PC-9 (cell line): ENCODE results near the gene ARFIP1. TPM values are rescaled to one million over a fixed set of nuclear protein-coding genes. Genes with fewer than 3 reads are reported as not detected.

ENCODE experiments used
- BruUV-seq: library from RNA; stranded (reverse); fragments of 400-500 nt; replicated peaks from 2 replicates; lab custom pipeline; 2021; lab: Mats Ljungman, UMichigan
- CTCF ChIA-PET: fragments of 300-600 bp; sonication (Branson Sonifier 250); formaldehyde crosslinking; loops from one replicate; lab custom pipeline; 2022; ENCODE audit warnings: antibody characterized with exemption; lab: Charles Lee
- POLR2A ChIA-PET: fragments of 300-600 bp; sonication (Branson Sonifier 250); formaldehyde crosslinking; loops from one replicate; lab custom pipeline; 2022; ENCODE audit warnings: antibody characterized with exemption; ENCODE audit not compliant: unreplicated experiment; lab: Charles Lee
- DNase-seq, 2 experiments: peaks; one replicate each; pipeline versions ENCODE4 v3.0.0 to v3.0.0-alpha.2; 2015 to 2022; ENCODE audit warnings: mixed read lengths in 1 of 2
- H2AFZ ChIP-seq: fragments of 200-600 bp; sonication (generic); 2 replicates; pipeline ENCODE4 v1.8.1; 2017; ENCODE audit warnings: antibody characterized with exemption
- H3F3A ChIP-seq: fragments of 200-600 bp; sonication (generic); 2 replicates; pipeline ENCODE4 v1.8.1; 2017; ENCODE audit warnings: antibody characterized with exemption, mild to moderate bottlenecking, low read depth; ENCODE audit not compliant: insufficient read depth
- H3K27ac ChIP-seq: fragments of 200-600 bp; sonication (generic); 2 replicates; pipeline ENCODE4 v1.6.1; 2016; ENCODE audit warnings: mixed run types
- H3K27me3 ChIP-seq: fragments of 200-600 bp; sonication (generic); 2 replicates; pipeline ENCODE4 v1.6.1; 2016; ENCODE audit warnings: low read depth, mixed run types; ENCODE audit not compliant: insufficient read depth
- H3K36me3 ChIP-seq: fragments of 200-600 bp; sonication (generic); 2 replicates; pipeline ENCODE4 v1.6.1; 2016; ENCODE audit warnings: low read depth, mixed run types
- H3K4me1 ChIP-seq: fragments of 200-600 bp; sonication (generic); replicated peaks from 2 replicates; pipeline ENCODE4 v1.6.1; 2016; ENCODE audit warnings: mixed run types; ENCODE audit not compliant: insufficient read depth
- H3K4me2 ChIP-seq: fragments of 200-600 bp; sonication (generic); 2 replicates; pipeline ENCODE4 v1.6.1; 2017; ENCODE audit warnings: mixed run types
- H3K4me3 ChIP-seq: fragments of 200-600 bp; sonication (generic); 2 replicates; pipeline ENCODE4 v1.6.1; 2016; ENCODE audit warnings: mixed run types
- H3K79me2 ChIP-seq: fragments of 200-600 bp; sonication (generic); 2 replicates; pipeline ENCODE4 v1.6.1; 2017; ENCODE audit warnings: low read depth, mixed run types
- H3K9me2 ChIP-seq: fragments of 200-600 bp; sonication (generic); 2 replicates; pipeline ENCODE4 v1.8.1; 2017; ENCODE audit warnings: mild to moderate bottlenecking; ENCODE audit not compliant: insufficient read depth
- H3K9me3 ChIP-seq: fragments of 200-600 bp; sonication (generic); 2 replicates; pipeline ENCODE4 v1.8.1; 2016; ENCODE audit warnings: low read depth; ENCODE audit not compliant: insufficient read depth
- H4K20me1 ChIP-seq: fragments of 200-600 bp; sonication (generic); 2 replicates; pipeline ENCODE4 v1.8.1; 2017; ENCODE audit not compliant: insufficient read depth
- CTCF ChIP-seq: fragments of 200-600 bp; sonication (generic); conservative IDR thresholded peaks from 2 replicates; pipeline ENCODE4 v1.6.1; 2017; ENCODE audit warnings: mixed run types, antibody characterized with exemption, mild to moderate bottlenecking, moderate library complexity
- EZH2 ChIP-seq: fragments of 200-600 bp; sonication (generic); IDR thresholded peaks from 2 replicates; pipeline ENCODE4 v1.8.0; 2017; ENCODE audit warnings: antibody characterized with exemption, low read depth
- intact Hi-C: fragments of 100-400 bp; cut with micrococcal nuclease; formaldehyde crosslinking; loops from one replicate; pipeline ENCODE4 v1.10.0; 2022; ENCODE audit not compliant: unreplicated experiment
- total RNA-seq: library from RNA; stranded (reverse); gene quantifications from 2 replicates; pipeline ENCODE4 v1.2.3, GENCODE V29; 2021

Gene ARFIP1
- total RNA-seq, 1 experiment from 2014 or later, result 38.4 TPM

- TF ChIP-seq CTCF, result no peak
- TF ChIP-seq EZH2, result no peak
- Histone ChIP-seq H3K79me2 (no peaks in the 10 kb centered on the region), H3K27me3 (no peaks in the 10 kb centered on the region), H3K4me1 (no peaks in the 10 kb centered on the region), H3K27ac (no peak overlapping the region), H3K36me3 (no peaks in the 10 kb centered on the region), H3K9me3 (no peaks in the 10 kb centered on the region), H3K9me2 (no peaks in the 10 kb centered on the region), H3K4me3 (no peak overlapping the region), H4K20me1 (no peaks in the 10 kb centered on the region), H3K4me2 (no peak overlapping the region), H2AFZ (no peak overlapping the region), H3F3A (no peaks in the 10 kb centered on the region)
- intact Hi-C loops, result no loop called here
- ChIA-PET POLR2A (no interaction called here), CTCF (no interaction called here)
- no peak for DNase-seq
- BruUV-seq, result no TSS peak
Observed at GRCh38 chr4:152875261-152875660, 95.5 kb downstream of the ARFIP1 start.

- Histone ChIP-seq H3K27ac (no peak overlapping the region), H3K4me3 (no peak overlapping the region), H3K4me2 (no peak overlapping the region), H3K79me2 (no peaks in the 10 kb centered on the region), H4K20me1 (no peaks in the 10 kb centered on the region), H3K27me3 (no peaks in the 10 kb centered on the region), H3K9me3 (no peaks in the 10 kb centered on the region), H2AFZ (no peak overlapping the region), H3K4me1 (no peaks in the 10 kb centered on the region), H3K36me3 (no peaks in the 10 kb centered on the region), H3F3A (no peaks in the 10 kb centered on the region), H3K9me2 (no peaks in the 10 kb centered on the region)
- ChIA-PET CTCF (no interaction called here), POLR2A (no interaction called here)
- BruUV-seq, result no TSS peak
- intact Hi-C loops, result no loop called here
- no peak for DNase-seq
- TF ChIP-seq EZH2 (no peak), CTCF (no peak)
Observed at GRCh38 chr4:152877868-152878267, 98.1 kb downstream of the ARFIP1 start.

GRCh38 chr4:152880263-152880662 is 100.5 kb downstream of the ARFIP1 start:
- BruUV-seq, result no TSS peak
- POLR2A ChIA-PET, result no interaction called here
- CTCF ChIA-PET, result interaction anchor here (0.6 kb wide), 1 partner anchor 235 kb away, joined by 5 read pairs; no protein-coding TSS in a partner anchor

More at GRCh38 chr4:152880263-152880662, 100.5 kb downstream of the ARFIP1 start:
- H3K79me2 ChIP-seq, result no peaks in the 10 kb centered on the region
- no peaks in the 10 kb centered on the region for H3K27me3 ChIP-seq
- no peak for DNase-seq
- H3K27ac ChIP-seq, result no peak overlapping the region
- no peaks in the 10 kb centered on the region for H3K4me1 ChIP-seq
- no peak overlapping the region for H3K4me3 ChIP-seq
- H3F3A ChIP-seq, result no peaks in the 10 kb centered on the region
- no peaks in the 10 kb centered on the region for H3K9me2 ChIP-seq
- TF ChIP-seq EZH2 (no peak), CTCF (no peak)
- H4K20me1 ChIP-seq, result no peaks in the 10 kb centered on the region
- H3K9me3 ChIP-seq, result no peaks in the 10 kb centered on the region
- intact Hi-C loops, result no loop called here
- H3K4me2 ChIP-seq, result no peak overlapping the region
- no peak overlapping the region for H2AFZ ChIP-seq
- no peaks in the 10 kb centered on the region for H3K36me3 ChIP-seq
